Mucosa of rectum (tissue), 2 donors: Measurements from ENCODE around the gene ATP2C1.

Source experiments
- H3K27ac ChIP-seq, 2 donors: one replicate each; pipeline ENCODE4 v1.7.0; 2013; ENCODE audit warnings: inconsistent platforms in 2 of 2, low read depth in 2 of 2, low read length in 2 of 2
- H3K27me3 ChIP-seq, 2 donors: one replicate each; pipeline ENCODE4 v1.7.0; 2013; ENCODE audit warnings: low read length in 2 of 2; ENCODE audit not compliant: control insufficient read depth in 2 of 2, insufficient read depth in 2 of 2
- H3K36me3 ChIP-seq, 2 donors: one replicate each; pipeline ENCODE4 v1.7.0; 2013; ENCODE audit warnings: low read length in 2 of 2; ENCODE audit not compliant: control insufficient read depth in 2 of 2, insufficient read depth in 2 of 2
- H3K4me1 ChIP-seq, 2 donors: one replicate each; pipeline ENCODE4 v1.7.0; 2013; ENCODE audit warnings: low read length in 2 of 2, mild to moderate bottlenecking in 1 of 2; ENCODE audit not compliant: control insufficient read depth in 2 of 2, insufficient read depth in 2 of 2
- H3K4me3 ChIP-seq, 2 donors: one replicate each; pipeline ENCODE4 v1.7.0; 2013; ENCODE audit warnings: low read length in 2 of 2
- H3K9ac ChIP-seq, 2 donors: one replicate each; pipeline ENCODE4 v1.7.0; 2013; ENCODE audit warnings: low read length in 2 of 2, low read depth in 1 of 2, mild to moderate bottlenecking in 1 of 2
- H3K9me3 ChIP-seq, 2 donors: one replicate each; pipeline ENCODE4 v1.7.0; 2013; ENCODE audit warnings: low read length in 2 of 2; ENCODE audit not compliant: control insufficient read depth in 2 of 2
- donor health status: healthy.
- donor health status: Normal muscosa, but diverticular disease.

The ATP2C1 gene

DNA sequence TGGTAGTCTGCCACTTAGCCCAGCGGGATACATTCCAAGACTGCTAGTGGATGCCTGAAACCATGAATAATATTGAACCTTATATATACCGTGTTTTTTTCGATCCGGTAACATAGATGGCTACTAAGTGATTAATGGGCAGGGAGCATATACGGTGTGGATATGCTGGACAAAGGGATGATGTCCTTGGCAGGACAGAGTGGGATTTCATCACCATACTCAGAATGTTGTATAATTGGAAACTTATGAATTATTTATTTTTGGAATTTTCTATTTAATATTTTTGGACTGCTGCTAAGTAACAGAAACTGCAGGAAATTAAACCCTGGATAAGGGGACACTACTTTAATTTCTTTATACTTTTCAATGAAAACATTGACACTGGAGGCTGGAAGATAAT is 79.5 kb downstream of the ATP2C1 start:
- no peaks in the 10 kb centered on the region for H3K9me3 ChIP-seq
- no peaks in the 10 kb centered on the region for H3K4me1 ChIP-seq
- no peak overlapping the region for H3K9ac ChIP-seq
- peaks cover 18 to 23% of the 10 kb centered on the region in 2 donors for H3K36me3 ChIP-seq
- no peak overlapping the region for H3K4me3 ChIP-seq
- H3K27ac ChIP-seq: no peak overlapping the region
- no peaks in the 10 kb centered on the region for H3K27me3 ChIP-seq

DNA sequence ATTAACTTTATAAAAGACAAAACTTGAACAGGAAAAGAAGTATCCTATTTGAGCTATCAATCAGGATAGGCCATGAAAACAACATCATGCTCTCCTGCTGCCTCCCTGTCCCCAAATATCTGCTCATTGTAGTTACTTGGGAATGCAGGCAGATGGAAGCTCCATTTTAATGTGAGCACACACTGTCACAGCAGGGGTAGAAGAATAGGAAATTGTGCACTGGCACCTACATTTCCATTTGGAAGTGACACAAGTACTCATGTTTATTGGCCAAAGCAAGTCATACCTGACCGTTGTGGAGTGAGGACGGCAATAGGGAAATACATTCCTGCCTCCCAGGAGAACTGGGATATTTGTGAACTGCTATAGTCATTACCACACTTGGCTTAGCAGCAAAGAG is 80.3 kb downstream of the ATP2C1 start:
- H3K9ac ChIP-seq: no peak overlapping the region
- no peak overlapping the region for H3K4me3 ChIP-seq
- H3K4me1 ChIP-seq: no peaks in the 10 kb centered on the region
- no peak overlapping the region for H3K27ac ChIP-seq
- no peaks in the 10 kb centered on the region for H3K27me3 ChIP-seq
- H3K9me3 ChIP-seq: no peaks in the 10 kb centered on the region
- H3K36me3 ChIP-seq: peaks cover 18 to 21% of the 10 kb centered on the region in 2 donors

DNA sequence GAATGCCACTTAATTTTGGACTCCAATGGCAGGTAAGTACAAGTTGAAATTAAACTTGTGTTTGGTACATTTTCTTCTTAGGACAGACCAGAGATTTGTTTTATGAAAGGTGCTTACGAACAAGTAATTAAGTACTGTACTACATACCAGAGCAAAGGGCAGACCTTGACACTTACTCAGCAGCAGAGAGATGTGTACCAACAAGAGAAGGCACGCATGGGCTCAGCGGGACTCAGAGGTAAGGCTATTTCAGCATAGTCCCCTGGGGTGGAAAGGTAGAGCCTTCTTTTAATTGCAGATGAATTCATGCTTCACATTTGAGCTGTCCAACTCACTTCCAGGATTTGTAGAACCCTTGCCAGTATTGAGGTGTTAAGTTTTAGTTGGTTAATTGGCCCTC is 81.4 kb downstream of the ATP2C1 start:
- Histone ChIP-seq H3K27ac (no peak overlapping the region), H3K4me3 (no peak overlapping the region), H3K36me3 (peaks cover 20 to 25% of the 10 kb centered on the region in 2 donors), H3K9me3 (no peaks in the 10 kb centered on the region), H3K27me3 (no peaks in the 10 kb centered on the region), H3K4me1 (no peaks in the 10 kb centered on the region), H3K9ac (no peak overlapping the region)

DNA sequence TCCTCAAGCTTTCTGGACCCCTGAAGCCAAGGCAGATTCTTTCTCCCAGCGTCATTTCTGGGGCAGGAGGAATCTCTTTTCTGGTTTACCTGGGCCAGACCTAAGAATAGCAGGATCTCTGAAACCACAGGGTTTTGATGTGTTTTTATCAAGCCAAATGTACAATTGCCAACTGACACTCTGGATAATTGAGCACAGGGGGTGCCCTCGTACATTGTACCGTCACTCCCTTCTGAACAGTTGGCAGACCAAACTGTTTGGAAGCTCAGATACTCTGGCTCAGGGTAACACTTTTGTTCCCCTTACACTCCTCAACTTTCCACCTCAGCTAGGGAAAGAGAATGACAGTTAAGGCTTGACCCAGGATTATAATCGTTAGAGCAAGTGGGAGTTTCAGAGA is 82.8 kb downstream of the ATP2C1 start:
- H3K36me3 ChIP-seq: peaks cover 15 to 34% of the 10 kb centered on the region in 2 donors

GRCh38 chr3:130979117-130979516 is 85.2 kb downstream of the ATP2C1 start:
- H3K27ac ChIP-seq: no peak overlapping the region
- H3K27me3 ChIP-seq: no peaks in the 10 kb centered on the region
- H3K4me3 ChIP-seq: no peak overlapping the region
- no peaks in the 10 kb centered on the region for H3K9me3 ChIP-seq
- H3K4me1 ChIP-seq: no peaks in the 10 kb centered on the region
- peaks cover 13 to 31% of the 10 kb centered on the region in 2 donors for H3K36me3 ChIP-seq
- no peak overlapping the region for H3K9ac ChIP-seq

More for the DNA sequence above, 82.8 kb downstream of the ATP2C1 start:
- Histone ChIP-seq H3K4me3 (no peak overlapping the region), H3K9ac (no peak overlapping the region), H3K27me3 (no peaks in the 10 kb centered on the region), H3K4me1 (no peaks in the 10 kb centered on the region), H3K9me3 (no peaks in the 10 kb centered on the region), H3K27ac (no peak overlapping the region)

- Histone ChIP-seq H3K27me3 (no peaks in the 10 kb centered on the region), H3K36me3 (peaks cover 10 to 25% of the 10 kb centered on the region in 2 donors), H3K9ac (no peak overlapping the region), H3K9me3 (no peaks in the 10 kb centered on the region), H3K27ac (no peak overlapping the region), H3K4me3 (no peak overlapping the region), H3K4me1 (no peaks in the 10 kb centered on the region)
These were observed 87.6 kb downstream of the ATP2C1 start for GRCh38 chr3:130981469-130981868.

- H3K4me3 ChIP-seq: no peak overlapping the region
- H3K36me3 ChIP-seq: peaks cover 5 to 16% of the 10 kb centered on the region in 2 donors
- no peak overlapping the region for H3K9ac ChIP-seq
- no peaks in the 10 kb centered on the region for H3K27me3 ChIP-seq
- no peak overlapping the region for H3K27ac ChIP-seq
- H3K4me1 ChIP-seq: no peaks in the 10 kb centered on the region
- no peaks in the 10 kb centered on the region for H3K9me3 ChIP-seq
These were observed 96.4 kb downstream of the ATP2C1 start for GRCh38 chr3:130990282-130990681.

- no peak overlapping the region for H3K4me3 ChIP-seq
- H3K9ac ChIP-seq: no peak overlapping the region
- H3K9me3 ChIP-seq: no peaks in the 10 kb centered on the region
- no peaks in the 10 kb centered on the region for H3K4me1 ChIP-seq
- no peaks in the 10 kb centered on the region for H3K27me3 ChIP-seq
- H3K36me3 ChIP-seq: peaks cover 5 to 16% of the 10 kb centered on the region in 2 donors
- no peak overlapping the region for H3K27ac ChIP-seq
These were observed 97.2 kb downstream of the ATP2C1 start for GRCh38 chr3:130991126-130991525.

DNA sequence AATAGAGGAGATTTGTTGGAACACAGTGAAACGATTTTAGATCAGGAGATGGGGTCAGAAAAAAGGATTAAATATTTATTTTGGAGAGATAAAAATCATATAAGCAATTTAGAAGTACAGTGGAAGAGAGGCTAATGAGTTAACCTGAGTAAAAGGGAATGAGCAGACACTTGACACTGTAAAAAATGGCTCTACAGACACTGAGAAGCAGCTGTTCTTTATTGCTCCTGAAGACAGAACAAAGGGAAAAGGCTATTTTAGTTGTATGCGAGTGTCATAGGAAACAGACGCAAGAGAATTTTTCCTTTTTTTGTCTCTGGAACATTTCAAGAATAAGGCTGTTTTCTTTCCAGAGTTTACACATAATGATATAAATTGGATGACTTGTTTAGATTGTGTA is 98.5 kb downstream of the ATP2C1 start:
- Histone ChIP-seq H3K4me1 (no peaks in the 10 kb centered on the region), H3K9ac (no peak overlapping the region), H3K27me3 (no peaks in the 10 kb centered on the region), H3K4me3 (no peak overlapping the region), H3K9me3 (no peaks in the 10 kb centered on the region), H3K36me3 (peaks cover 5 to 24% of the 10 kb centered on the region in 2 donors), H3K27ac (no peak overlapping the region)

DNA sequence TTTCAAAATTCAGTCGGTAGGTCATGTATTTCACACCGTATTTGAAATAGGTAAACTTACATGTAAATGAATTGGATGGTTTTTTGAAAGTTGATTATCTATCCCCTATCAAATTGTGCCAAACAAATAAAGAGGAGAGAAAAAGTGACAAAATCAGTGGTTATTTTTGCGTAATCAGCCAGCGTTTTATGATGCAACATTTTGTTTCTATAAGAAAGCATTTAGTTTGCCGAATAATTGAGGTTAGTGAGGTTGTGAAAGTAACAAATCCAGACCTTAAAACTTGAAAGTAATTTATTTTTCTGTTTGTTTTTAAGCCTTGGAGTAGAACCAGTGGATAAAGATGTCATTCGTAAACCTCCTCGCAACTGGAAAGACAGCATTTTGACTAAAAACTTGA is 103.4 kb downstream of the ATP2C1 start:
- no peak overlapping the region for H3K4me3 ChIP-seq
- no peak overlapping the region for H3K9ac ChIP-seq
- no peaks in the 10 kb centered on the region for H3K4me1 ChIP-seq
- H3K27me3 ChIP-seq: no peaks in the 10 kb centered on the region
- no peaks in the 10 kb centered on the region for H3K9me3 ChIP-seq
- no peak overlapping the region for H3K27ac ChIP-seq
- peaks cover 9 to 29% of the 10 kb centered on the region in 2 donors for H3K36me3 ChIP-seq

DNA sequence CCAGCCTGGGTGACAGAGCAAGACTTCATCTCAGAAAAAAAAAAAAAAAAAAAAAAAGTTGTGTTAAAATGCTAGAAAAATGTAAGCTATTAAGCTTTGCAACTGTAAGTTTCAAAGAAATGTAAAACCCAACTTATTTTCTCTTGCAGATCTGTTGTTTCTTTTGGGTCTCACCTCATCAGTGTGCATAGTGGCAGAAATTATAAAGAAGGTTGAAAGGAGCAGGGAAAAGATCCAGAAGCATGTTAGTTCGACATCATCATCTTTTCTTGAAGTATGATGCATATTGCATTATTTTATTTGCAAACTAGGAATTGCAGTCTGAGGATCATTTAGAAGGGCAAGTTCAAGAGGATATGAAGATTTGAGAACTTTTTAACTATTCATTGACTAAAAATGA is 107.2 kb downstream of the ATP2C1 start:
- Histone ChIP-seq H3K36me3 (peaks cover 19 to 34% of the 10 kb centered on the region in 2 donors), H3K27ac (no peak overlapping the region), H3K4me3 (no peak overlapping the region), H3K9ac (no peak overlapping the region), H3K4me1 (no peaks in the 10 kb centered on the region), H3K27me3 (no peaks in the 10 kb centered on the region), H3K9me3 (no peaks in the 10 kb centered on the region)
